HG02642 (cell line): ENCODE data around the gene PRRX1.

Experiments used
- ATAC-seq: cut with Tn5 transposase; IDR thresholded peaks from one replicate; pipeline ENCODE4 v1.9.1; 2021; ENCODE audit warnings: mild to moderate bottlenecking; ENCODE audit not compliant: unreplicated experiment, poor library complexity

The PRRX1 gene

DNA sequence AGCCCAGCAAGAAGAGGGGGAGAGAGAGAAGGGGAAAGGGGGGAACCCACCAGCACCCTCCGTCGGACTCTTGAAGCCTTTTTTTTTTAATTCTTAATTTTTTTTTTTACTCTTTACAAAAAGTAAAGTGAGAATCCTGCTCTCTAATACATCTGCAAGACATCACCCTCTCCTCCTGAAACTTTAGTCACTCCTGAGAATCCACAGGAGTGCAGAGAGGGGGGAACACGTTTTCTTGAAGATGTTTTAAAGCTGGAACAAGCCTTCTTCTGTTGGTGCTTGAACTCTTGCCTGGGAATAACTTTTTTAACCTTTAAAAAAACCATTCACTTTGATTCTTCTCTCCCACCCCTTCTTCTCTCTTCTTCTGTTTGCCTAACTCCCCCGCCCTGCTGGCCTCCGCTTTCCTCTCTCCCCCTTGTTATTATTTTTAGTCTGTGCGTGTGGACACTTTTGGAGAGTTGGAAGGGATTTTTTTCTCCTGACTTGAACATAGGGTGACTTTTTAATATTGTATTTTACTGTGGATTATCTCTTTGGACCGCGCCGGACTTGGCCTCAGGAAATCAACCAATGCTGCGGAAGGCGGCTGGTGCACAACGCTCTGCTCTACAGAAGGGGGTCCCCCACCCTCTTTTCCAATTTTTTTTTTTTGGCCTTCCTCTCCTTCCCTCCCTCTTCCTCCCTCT lies 383 bp upstream of the PRRX1 start:
- ATAC-seq: no peak

DNA sequence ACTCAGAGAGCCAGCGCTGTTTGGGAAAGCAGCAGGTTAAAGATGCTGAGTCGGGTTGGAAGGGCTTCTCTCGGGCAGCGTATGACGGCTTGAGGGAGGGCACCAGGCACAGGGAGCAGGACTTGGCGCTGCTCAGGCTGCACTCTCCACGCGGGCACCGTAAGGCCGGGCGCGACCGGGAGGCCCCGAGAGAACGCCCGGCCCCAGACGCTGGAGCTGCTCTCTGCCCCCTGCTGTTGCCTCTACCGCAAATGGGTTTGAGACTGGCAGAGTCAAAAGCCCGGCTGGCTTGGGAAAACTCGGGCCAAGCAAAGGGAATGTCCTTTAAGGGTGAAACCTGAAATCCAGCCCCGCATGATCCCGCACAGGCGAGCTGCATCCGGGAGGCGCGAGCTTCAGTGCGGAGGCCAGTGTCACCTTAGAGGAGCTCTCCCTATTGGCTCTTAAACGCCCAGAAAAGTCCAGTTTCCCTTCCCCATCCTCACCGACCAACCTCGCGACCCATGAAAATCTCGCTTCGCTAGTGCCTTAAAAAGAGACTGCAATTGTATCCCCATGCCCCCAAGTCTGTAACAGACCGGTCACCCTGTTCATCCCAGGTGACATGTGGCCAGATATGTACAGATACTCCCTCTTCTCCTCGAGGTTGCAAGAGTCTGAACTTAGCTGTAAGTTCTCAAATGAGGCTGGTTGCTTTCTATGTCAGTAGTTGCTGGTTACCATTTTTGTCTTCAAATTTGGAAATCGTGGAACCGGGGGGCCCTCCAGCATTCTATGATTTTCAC lies 1.1 kb downstream of the PRRX1 start:
- ATAC-seq: no peak

DNA sequence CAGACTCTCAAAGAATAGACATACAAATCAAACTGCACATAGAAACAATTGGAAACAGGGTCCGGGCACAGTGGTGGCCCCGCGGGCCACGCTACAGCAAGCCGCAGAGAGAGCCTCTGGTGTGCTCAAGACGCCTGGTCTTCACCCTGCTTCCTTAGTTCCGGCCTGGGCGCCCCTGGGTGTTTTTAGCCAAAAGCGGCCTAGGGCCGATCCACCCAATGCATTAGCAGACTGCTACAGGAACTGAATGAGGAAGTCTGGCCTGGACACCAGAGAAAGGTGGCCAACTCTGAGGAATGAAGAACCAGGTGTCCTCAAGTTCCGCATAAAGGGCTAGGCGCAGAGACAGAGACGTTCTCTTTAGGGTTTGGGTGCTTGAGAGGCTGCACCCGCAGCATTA lies 1.7 kb downstream of the PRRX1 start:
- no peak for ATAC-seq

DNA sequence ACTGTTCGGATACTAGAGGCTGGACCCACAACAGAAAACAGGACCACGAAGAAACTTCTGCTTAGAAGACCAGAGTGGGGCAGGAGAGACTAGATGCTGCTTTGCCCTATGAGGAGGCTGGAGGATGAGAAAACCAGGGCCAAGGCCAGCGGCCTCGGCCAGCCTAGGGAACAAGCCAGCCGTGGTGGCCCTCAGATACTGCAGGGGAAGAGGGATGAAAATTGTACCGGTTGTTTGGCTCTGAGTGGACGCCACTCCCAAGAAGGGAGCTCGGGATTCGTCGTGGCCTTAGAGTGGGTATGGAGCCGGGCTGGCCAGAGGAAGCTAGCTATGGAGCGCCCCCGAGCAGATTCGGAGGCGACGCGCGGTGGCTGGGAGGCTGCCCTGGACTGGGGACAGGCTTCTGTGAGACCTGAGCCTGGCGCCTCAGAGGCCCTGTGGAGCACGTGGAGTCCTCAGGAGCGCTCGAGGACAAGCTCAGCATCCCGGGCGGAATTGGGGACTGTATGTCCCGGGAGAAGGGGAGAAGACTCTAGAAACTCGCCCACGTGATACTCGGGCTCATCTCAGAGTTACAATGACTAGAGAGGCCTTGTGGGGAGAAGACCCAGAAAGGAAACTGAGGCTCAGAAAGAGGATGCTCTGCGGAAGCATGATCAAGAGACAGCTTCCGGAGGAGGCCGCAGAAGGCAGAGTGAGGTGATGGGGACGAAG lies 2.8 kb downstream of the PRRX1 start:
- no peak for ATAC-seq

DNA sequence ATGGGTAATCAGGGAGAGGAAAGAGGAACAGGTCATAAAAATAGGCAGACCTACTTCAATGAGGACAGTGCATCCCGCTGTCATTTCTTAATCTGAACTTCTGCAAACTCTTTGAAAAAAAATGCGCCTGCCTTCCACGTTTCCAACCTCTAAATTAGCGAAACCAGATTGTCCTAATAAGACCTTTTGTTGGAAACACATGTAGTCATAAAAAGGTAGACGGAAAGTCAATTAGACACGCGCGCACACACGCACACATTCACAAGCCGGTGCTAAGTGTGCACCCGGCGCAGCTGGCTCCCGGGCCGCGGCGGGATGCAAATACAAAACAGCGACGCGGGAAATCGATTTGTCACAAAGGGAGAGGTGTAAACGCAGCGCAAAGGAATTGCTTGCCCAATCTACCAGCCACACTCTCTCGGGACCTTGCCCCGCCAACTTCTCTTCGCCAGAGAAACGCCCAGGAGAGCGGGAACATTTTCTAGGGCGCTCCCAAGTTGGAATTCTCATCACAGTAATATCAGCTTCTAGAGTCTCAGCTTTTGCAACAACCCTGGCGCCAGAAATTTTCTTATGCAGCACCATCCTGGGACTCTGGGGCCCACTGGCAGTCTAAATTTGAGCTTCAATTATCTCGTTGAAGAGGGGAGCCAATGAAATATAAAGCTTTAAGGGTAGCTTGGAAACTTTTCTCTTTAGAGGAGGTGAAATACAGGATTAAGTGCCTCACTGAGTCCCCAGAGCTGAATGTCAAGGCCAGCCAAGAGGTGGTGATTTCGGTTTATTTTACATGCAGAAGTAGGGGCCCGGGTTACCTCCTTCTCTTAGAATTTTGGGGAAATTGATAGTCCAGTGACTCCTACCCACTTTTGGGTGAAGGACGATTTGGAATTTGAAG lies 4.5 kb downstream of the PRRX1 start:
- no peak for ATAC-seq

DNA sequence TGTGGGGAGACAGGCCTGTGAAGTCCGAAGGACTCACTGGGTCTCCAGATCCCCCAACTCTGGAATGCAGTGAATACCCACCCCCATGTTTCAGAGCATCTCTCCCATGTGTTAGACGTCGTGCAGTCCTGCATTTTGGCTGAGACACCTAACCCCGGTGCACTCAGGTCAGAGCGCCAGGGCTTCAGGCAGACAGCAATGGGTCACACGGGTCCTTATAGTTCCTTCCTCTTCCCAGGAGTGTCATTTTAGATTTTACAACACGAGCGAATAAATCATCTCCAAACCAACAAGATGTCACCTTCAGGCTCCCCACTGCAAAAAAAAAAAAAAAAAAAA lies 5.1 kb downstream of the PRRX1 start:
- ATAC-seq: no peak

DNA sequence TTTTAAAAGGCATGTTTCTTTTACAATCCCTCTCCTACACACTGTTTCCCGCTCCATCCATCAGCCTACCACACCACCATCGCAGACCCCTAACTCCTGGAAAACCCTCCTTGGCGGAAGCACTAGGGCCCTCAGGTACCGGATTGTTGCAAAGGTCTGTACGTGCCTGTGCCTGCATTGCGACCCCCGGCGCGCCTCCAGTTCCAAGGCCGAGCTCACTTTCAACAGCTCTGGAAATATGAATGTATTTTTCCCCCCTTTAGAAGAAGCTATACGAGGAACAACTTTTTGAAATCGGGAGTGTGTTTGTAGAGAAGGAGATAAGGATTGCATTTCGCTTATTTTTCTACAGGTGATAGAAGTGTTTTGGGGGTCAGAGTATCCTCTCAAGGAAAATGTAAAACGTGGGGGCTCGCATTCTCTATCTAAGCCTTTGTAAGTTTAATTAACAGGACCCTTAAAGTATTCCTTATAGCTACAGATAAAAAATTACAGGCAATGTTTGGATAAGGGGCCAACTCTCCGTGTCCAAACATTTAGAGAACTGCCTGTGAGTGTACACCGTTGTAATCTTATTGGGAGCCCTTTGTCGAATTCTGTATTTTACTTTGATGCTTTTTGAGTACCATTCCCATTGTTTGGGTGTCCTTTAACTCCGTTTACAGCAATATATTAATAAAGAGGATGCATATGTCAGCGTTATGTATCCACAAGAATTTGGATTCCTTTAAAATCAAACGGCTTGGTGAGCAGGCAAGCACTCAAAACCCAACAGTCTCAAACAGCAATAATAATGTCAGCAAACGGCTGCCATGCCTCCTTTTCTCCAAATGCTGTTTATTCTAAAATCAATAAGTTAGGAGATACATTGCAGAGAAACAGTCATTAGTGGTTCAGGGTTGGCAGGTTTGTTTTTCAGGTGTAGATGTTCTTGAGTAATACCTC lies 5.9 kb downstream of the PRRX1 start:
- ATAC-seq: no peak

DNA sequence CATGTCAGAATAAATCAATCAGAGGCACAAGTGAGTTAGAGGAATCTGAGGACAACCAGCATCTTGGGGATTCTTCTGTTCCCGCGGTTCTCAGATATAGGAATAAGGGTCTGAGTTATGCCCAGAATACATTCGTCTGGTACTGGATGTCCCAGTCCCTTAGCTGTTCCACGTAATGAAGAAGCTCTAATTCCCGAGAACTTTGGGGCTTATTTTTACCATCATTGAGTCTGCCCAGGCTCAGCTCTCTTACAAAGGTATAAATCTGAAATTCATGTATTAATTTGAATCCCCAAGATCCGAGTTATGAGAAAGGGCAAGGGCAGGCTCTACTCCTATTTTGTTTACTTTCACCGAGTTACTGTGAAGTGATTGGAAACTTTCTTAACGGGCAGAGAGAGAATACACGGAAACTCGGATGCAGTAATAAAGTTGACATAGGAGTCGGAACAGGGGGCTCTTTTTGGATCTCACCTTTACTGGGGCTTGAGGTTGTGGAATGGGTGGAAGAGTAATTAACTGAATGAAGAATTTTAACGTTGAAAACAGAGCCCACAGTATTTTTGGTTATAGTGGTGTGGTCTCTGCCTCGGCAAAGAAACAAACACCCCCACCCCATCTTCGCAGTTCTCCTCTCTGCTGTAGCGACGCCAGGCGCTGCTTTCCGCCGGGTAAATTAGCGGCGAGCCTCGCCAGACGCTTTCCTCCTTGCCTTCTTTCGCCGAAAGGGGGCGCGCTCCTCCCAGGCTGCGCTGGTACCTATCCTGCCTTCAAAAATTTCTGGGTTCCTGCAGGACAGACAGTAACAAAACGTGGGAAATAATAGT lies 7.1 kb downstream of the PRRX1 start:
- ATAC-seq: no peak

DNA sequence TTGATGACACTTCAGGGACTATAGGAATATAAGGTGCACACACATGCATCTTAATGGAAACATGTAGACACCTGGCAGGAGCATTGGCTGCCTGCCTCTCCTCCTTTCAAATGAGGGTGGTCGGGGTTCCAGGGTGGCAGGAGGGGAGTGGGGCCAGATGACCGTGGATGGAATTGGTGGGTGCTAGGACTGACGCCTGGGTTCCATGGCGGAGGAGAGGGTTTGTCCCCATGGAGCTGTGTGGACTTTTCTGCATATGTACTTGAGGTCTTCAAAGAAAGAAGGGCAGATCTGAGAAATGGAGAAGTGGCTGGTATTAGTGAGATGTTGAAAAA lies 7.7 kb downstream of the PRRX1 start:
- ATAC-seq: no peak

DNA sequence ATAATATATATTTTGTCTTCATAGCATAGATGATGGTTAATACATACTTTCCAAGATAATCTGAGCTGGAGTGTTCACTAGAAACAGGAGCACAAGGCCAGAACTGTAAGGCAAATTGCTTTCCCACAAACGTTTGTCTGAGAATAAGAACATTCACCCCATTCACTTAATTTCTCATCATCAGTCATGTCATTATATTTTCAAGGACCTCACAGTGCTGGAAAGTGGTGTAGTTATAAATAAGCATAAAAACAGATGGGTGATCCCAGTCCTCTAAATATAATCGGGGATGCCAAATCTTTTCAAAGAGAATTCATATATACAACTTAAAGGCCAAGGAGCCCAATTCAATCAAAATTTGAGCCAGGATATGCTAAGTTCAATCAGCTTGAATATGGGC lies 8.4 kb downstream of the PRRX1 start:
- ATAC-seq: no peak

DNA sequence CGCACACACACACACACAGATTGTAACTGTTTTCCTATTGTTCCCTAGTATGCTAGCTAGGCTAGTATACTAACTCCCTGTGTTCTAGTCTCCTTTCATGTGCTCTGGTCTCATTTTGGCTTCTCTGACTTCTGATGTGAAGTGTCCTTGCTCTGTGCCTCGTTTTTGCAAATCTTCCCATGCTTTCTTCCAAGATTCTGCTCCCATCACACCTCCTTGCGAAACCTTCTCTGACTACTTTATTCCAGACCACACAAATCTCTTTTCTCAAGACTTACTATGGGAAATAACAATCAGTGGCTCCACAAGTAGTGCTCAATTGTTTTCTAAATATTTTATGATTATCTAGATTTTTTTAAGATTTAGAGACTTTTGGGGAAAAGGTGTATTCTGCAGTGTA lies 10.3 kb downstream of the PRRX1 start:
- no peak for ATAC-seq

DNA sequence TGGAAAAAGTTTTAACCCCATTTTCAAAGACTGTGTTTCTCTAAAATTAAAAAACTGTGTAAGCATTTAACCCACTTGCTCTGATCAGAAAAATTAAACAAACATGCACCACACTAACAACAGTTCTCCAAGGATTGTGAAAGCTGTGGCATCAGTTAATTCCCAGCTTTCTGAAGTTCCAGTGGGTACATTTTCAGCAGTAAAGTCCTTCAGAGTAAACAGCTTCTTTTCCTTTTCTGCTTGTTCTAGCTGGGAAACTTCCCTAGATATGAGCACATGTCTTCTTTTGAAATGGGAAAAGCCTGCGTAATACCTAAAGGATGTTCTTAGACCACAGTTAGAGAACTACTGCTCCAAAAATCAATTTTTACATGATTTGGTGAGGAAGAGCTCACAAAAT lies 11.1 kb downstream of the PRRX1 start:
- ATAC-seq: no peak

DNA sequence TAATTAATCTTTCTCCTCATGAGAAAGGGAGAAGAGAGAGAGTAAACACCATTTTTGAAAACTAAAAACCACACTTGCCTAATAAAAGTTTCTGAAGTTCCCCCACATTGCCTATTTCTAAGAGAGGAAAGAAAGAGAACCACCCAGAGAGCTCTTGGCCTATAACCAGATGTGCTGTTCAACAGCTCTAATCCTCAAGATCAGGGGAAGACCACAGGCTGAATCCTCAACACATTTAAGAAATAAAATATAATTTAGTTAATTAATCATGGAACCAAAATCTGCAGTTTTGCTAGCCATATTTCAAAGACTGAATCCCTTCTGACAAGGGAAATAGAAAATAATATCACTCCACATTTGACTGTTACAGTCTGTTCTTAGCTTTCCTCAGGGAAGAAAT lies 11.9 kb downstream of the PRRX1 start:
- no peak for ATAC-seq

DNA sequence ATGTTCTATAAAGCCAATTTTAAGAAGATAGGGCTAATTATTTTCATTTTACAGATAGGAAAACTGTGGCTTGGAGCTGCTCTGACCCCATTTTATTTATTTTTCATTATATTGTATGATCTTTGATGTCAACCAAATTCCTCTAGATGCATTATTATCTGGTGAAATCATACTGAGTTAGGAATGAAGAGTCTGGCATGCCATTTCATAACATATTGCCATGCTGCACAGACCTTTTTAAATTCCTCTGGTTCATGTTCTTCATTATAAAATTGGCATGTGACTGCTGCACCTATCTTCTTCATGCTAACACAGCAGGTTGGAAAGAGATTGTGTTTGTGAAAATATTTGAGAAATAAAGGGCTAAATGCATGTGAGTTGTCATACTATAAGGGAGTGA lies 12.7 kb downstream of the PRRX1 start:
- no peak for ATAC-seq

DNA sequence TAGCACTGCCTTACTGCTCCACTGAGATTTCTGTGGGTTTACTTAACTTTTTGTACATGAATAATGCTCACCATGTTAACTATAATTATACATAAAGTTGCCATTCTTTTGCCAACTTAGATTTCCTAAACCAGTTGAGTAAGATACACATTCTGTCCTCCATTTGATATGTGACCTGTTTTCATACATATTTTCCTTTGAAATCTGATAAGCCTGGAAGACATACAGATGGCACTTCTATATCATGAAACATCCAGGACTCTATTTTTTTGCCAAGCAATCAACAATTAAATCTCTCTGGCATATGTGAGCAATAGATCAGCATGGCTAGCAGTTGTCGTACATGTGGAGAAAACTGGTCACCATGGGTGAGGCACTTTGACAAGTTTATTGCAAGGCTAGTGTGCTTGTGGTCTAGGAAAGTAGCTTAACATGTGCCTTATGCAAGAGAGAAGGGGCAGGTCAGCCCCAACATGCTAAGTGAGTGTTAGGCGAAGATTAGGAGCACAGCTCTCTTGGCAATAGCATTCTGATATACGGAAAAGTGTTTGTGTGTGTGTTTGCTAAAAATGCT lies 14.2 kb downstream of the PRRX1 start:
- ATAC-seq: no peak

DNA sequence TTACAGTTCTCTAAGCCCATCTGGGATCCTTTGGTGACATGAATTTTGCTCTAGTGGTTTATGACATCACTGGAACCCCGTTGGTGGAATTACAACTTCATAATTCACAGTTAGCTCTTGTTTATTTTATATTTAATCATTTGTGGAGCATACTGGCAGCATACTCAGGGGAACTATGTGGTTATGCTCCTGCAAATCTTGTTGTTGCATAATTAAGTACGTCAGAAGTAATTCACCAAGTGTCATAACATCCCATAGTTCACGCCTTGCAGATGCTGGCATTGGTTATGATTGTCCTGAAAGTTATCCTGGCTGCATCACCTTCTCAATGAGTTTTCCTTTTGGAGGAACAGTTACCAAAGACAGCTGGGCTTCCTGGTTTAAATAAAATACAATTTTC lies 16.5 kb downstream of the PRRX1 start:
- no peak for ATAC-seq

DNA sequence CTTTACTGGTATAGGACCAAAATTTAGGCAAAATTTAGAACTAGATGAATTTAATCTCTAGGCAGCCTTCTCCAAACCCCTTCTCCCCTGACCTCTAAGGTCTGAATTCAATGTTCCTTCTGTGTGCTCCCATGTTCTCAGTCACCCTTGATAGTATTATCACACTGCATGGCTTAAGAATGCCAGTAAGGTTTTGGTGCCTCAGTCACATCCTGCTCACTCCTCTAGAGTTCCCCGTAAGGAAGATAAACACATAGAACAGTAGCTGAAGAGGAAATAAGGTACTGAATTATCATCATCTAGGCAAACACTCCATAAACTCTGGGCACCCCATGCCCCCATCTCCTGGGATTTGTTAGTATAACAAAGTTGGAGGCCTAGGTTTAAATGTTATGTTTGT lies 18.2 kb downstream of the PRRX1 start:
- no peak for ATAC-seq

DNA sequence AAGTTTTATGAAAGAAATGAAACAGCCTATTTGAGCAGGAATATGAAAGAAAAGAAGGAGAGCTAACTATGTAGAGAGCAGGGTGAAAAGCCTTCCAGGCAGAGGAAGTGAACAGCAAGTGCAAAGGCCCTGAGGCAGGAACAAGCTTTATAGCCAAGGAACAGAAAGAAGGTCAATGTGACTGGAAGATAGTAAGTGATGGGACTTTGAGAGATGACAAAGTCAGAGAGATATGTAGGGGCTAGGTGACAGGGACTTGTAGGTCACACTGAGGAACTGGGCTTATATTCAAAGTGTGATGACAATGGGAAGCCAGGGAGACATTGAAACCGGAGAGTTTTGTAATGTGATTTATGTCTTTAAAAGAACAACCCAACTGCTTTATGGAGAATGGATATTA lies 18.9 kb downstream of the PRRX1 start:
- ATAC-seq: no peak

DNA sequence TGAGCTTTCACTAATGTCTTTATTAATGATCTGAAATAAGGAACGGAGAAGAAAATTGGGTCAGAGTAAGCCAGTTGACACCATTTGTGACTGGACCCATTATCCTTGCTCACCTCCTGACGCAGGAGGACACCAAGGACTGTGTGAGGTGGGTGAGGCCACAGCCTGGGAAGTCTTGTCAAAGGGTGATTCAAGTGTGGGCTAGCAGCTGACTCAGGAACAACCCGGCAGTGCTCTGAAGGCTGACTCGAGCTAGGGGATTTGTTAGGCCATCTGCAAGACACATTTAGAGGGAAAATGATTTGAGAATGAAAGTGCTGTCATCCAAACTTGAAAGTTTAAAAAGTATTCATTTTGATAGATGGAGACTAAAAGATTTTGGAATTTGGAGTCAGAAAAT lies 21.2 kb downstream of the PRRX1 start:
- ATAC-seq: no peak
